ENCODE measurements around the gene BMF. TPM values are rescaled to one million over a fixed set of nuclear protein-coding genes. Genes with fewer than 3 reads are reported as not detected.

Gene BMF
- total RNA-seq, 2 experiments from 2014 or later: 4.8 to 11.1 TPM

GRCh38 chr15:40067921-40068624 lies 40.6 kb downstream of the BMF start:
- no peaks in the 10 kb centered on the region for H3K9me2 ChIP-seq (ENCODE audit: insufficient read depth, low read length)
- ChIA-PET POLR2A (interaction anchor here (0.7 to 2.1 kb wide), 2 partner anchors 14 to 29 kb away, joined by 4 to 10 read pairs; no protein-coding TSS in a partner anchor), CTCF (ENCODE audit: unreplicated experiment) (no interaction called here)
- no peaks in the 10 kb centered on the region for H3K79me2 ChIP-seq (ENCODE audit: insufficient read depth, low read depth, low read length)
- TF ChIP-seq EZH2phosphoT487 (IDR thresholded peaks at IDR 0.05; ENCODE audit: borderline replicate concordance, low read depth, low read length): no peak
- TF ChIP-seq, protein P1, sequence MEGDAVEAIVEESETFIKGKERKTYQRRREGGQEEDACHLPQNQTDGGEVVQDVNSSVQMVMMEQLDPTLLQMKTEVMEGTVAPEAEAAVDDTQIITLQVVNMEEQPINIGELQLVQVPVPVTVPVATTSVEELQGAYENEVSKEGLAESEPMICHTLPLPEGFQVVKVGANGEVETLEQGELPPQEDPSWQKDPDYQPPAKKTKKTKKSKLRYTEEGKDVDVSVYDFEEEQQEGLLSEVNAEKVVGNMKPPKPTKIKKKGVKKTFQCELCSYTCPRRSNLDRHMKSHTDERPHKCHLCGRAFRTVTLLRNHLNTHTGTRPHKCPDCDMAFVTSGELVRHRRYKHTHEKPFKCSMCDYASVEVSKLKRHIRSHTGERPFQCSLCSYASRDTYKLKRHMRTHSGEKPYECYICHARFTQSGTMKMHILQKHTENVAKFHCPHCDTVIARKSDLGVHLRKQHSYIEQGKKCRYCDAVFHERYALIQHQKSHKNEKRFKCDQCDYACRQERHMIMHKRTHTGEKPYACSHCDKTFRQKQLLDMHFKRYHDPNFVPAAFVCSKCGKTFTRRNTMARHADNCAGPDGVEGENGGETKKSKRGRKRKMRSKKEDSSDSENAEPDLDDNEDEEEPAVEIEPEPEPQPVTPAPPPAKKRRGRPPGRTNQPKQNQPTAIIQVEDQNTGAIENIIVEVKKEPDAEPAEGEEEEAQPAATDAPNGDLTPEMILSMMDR (conservative IDR thresholded peaks at IDR 0.05; ENCODE audit: low read length): no peak
- H3K9me3 ChIP-seq (ENCODE audit: low read length): no peaks in the 10 kb centered on the region
- no peak overlapping the region for H3K27ac ChIP-seq (ENCODE audit: low read depth, low read length, poor library complexity, severe bottlenecking)
- intact Hi-C loops (cut with micrococcal nuclease; ENCODE audit: unreplicated experiment): no loop called here
- peaks cover 51% of the 10 kb centered on the region for H3K4me1 ChIP-seq (ENCODE audit: insufficient read depth, low read length, poor library complexity, severe bottlenecking)
- H3K4me2 ChIP-seq (ENCODE audit: low read length): no peak overlapping the region; the same call in 1 of the 2 replicates
- no peak overlapping the region for H3K4me3 ChIP-seq (ENCODE audit: low read depth, low read length, poor library complexity, severe bottlenecking)
- H2AFZ ChIP-seq (ENCODE audit: low read length): no peak overlapping the region
- no peaks in the 10 kb centered on the region for H4K20me1 ChIP-seq (ENCODE audit: insufficient read depth, low read length)
- no peak for DNase-seq (ENCODE audit: low spot score)
- no peaks in the 10 kb centered on the region for H3K36me3 ChIP-seq (ENCODE audit: insufficient read depth, low read length)
- no TSS peak for BruUV-seq (replicated peaks)

DNA sequence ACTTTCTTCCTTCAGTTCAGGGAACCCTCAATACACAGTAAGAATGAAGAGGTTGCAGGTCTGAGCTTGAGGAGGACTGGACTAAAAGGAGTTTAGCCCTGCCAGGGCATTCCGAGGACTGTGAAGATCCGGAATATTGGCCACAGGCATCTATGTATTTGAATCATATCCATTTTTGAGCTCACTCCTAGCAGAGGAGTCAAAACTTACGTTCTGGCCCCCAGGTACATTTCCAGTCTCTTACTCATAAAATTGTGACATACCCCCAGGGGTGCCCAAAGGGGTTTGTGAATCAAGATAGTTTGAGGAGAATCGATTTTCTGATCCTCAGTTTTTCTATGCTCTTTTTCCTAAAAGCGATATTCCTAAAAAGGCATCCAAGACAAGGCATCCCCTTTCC lies 42.1 kb downstream of the BMF start:
- no peaks in the 10 kb centered on the region for H4K20me1 ChIP-seq (ENCODE audit: insufficient read depth, low read length)
- no peak overlapping the region for H2AFZ ChIP-seq (ENCODE audit: low read length)
- ChIA-PET CTCF (ENCODE audit: unreplicated experiment) (no interaction called here), POLR2A (interaction anchor here (0.9 to 2.1 kb wide), 3 partner anchors 13 to 30 kb away, joined by 4 to 10 read pairs (median 5); no protein-coding TSS in a partner anchor)
- DNase-seq (ENCODE audit: low spot score): no peak
- H3K9me2 ChIP-seq (ENCODE audit: insufficient read depth, low read length): no peaks in the 10 kb centered on the region
- no peak overlapping the region for H3K27ac ChIP-seq (ENCODE audit: low read depth, low read length, poor library complexity, severe bottlenecking)
- no peak overlapping the region for H3K4me3 ChIP-seq (ENCODE audit: low read depth, low read length, poor library complexity, severe bottlenecking)
- no peak overlapping the region for H3K4me2 ChIP-seq (ENCODE audit: low read length)
- H3K36me3 ChIP-seq (ENCODE audit: insufficient read depth, low read length): no peaks in the 10 kb centered on the region
- intact Hi-C loops (cut with micrococcal nuclease; ENCODE audit: unreplicated experiment): no loop called here
- no TSS peak for BruUV-seq (replicated peaks)
- H3K79me2 ChIP-seq (ENCODE audit: insufficient read depth, low read depth, low read length): no peaks in the 10 kb centered on the region
- H3K4me1 ChIP-seq (ENCODE audit: insufficient read depth, low read length, poor library complexity, severe bottlenecking): peaks cover 51% of the 10 kb centered on the region
- no peaks in the 10 kb centered on the region for H3K9me3 ChIP-seq (ENCODE audit: low read length)
- TF ChIP-seq EZH2phosphoT487 (IDR thresholded peaks at IDR 0.05; ENCODE audit: borderline replicate concordance, low read depth, low read length): no peak
- TF ChIP-seq, protein P1 (conservative IDR thresholded peaks at IDR 0.05; ENCODE audit: low read length): no peak

GRCh38 chr15:40065166-40065565 lies 43.5 kb downstream of the BMF start:
- intact Hi-C loops (cut with micrococcal nuclease; ENCODE audit: unreplicated experiment): no loop called here
- Histone ChIP-seq H4K20me1 (ENCODE audit: insufficient read depth, low read length) (no peaks in the 10 kb centered on the region), H3K9me3 (ENCODE audit: low read length) (no peaks in the 10 kb centered on the region), H3K9me2 (ENCODE audit: insufficient read depth, low read length) (no peaks in the 10 kb centered on the region), H3K79me2 (ENCODE audit: insufficient read depth, low read depth, low read length) (no peaks in the 10 kb centered on the region), H3K36me3 (ENCODE audit: insufficient read depth, low read length) (no peaks in the 10 kb centered on the region), H3K4me3 (ENCODE audit: low read depth, low read length, poor library complexity, severe bottlenecking) (peak overlapping the region; percentile 25), H3K4me2 (ENCODE audit: low read length) (peak overlapping the region; percentile 68), H2AFZ (ENCODE audit: low read length) (peak overlapping the region; percentile 83; the same call in 1 of the 2 replicates), H3K27ac (ENCODE audit: low read depth, low read length, poor library complexity, severe bottlenecking) (peak overlapping the region; percentile 82), H3K4me1 (ENCODE audit: insufficient read depth, low read length, poor library complexity, severe bottlenecking) (peaks cover 49% of the 10 kb centered on the region)
- TF ChIP-seq, protein P1 (conservative IDR thresholded peaks at IDR 0.05; ENCODE audit: low read length): no peak
- BruUV-seq (replicated peaks): no TSS peak
- no peak for DNase-seq (ENCODE audit: low spot score)
- ChIA-PET CTCF (ENCODE audit: unreplicated experiment) (interaction anchor here (0.6 kb wide), 1 partner anchor 371 kb away, joined by 3 read pairs; no protein-coding TSS in a partner anchor), POLR2A (interaction anchor here (0.6 to 1.0 kb wide), 2 partner anchors 11 to 13 kb away, joined by 5 to 6 read pairs; no protein-coding TSS in a partner anchor)
